Transverse colon (tissue), 3 donors: Measurements from ENCODE around the gene FOXN4.

Experiments
- CTCF ChIP-seq, 5 experiments: fragments of 200-600 bp in 3 of 5; fragments of 450-650 bp in 2 of 5; sonication (generic) in 3 of 5; IDR thresholded peaks; 1 replicate in 2 of 5; 2 replicates in 3 of 5; pipeline ENCODE4 v1.5.1; 2016 to 2017; ENCODE audit warnings: antibody characterized with exemption in 5 of 5, inconsistent platforms in 3 of 5, mild to moderate bottlenecking in 2 of 5, moderate library complexity in 1 of 5
- EP300 ChIP-seq: sonication (generic); formaldehyde crosslinking; IDR thresholded peaks from one replicate; pipeline ENCODE4 v1.6.1; 2017; ENCODE audit warnings: antibody characterized with exemption, low read depth

DNA sequence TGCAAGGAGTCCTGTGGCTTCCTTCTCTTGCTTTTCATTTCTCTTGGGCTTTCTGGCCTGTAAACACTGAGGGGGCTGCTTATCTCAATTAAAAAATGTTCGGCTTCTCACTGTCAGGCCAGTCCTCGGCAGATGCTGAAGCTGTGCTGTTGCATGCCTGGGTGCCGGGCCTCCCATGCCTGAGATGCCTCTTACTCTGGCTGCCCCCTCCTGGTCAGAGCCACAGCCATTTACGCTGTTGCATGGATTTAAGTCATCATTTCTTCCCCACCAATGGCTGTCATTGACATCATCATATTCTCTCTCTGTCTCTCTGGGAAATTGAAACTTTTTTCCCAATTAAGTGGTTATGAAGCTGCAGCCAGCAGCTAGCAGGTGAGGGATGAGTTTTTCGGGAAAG, 53.7 kb downstream of the FOXN4 start:
- no peak for TF ChIP-seq CTCF (IDR thresholded peaks at IDR 0.05)
- no peak for TF ChIP-seq EP300
